GM23338 (cell line): ENCODE measurements around the gene TSPAN5. TPM values are rescaled to one million over a fixed set of nuclear protein-coding genes. Genes with fewer than 3 reads are reported as not detected.

Experiments
- CREB1 ChIP-seq: fragments of 250-450 bp; sonication (Bioruptor Pico); IDR thresholded peaks from 2 replicates; pipeline ENCODE4 v1.5.0; 2020; ENCODE audit warnings: low read depth, mild to moderate bottlenecking, moderate library complexity
- EZH2 ChIP-seq: fragments of 200-600 bp; sonication (generic); IDR thresholded peaks from one replicate; pipeline ENCODE4 v1.8.0; 2017; ENCODE audit warnings: antibody characterized with exemption, mild to moderate bottlenecking, low read depth; ENCODE audit not compliant: unreplicated experiment
- EZH2phosphoT487 ChIP-seq: fragments of 200-600 bp; sonication (generic); IDR thresholded peaks from one replicate; pipeline ENCODE4 v1.8.1; 2018; ENCODE audit warnings: antibody characterized with exemption; ENCODE audit not compliant: unreplicated experiment
- JUNB ChIP-seq: IDR thresholded peaks from one replicate; pipeline ENCODE4 v1.6.1; 2016; ENCODE audit warnings: antibody characterized with exemption; ENCODE audit not compliant: unreplicated experiment
- POLR2AphosphoS5 ChIP-seq: IDR thresholded peaks from 2 replicates; pipeline ENCODE4 v1.6.1; 2016; ENCODE audit warnings: antibody characterized with exemption, low read depth
- REST ChIP-seq: IDR thresholded peaks from one replicate; pipeline ENCODE4 v1.6.1; 2018; ENCODE audit warnings: antibody characterized with exemption; ENCODE audit not compliant: unreplicated experiment
- STAT1 ChIP-seq: IDR thresholded peaks from one replicate; pipeline ENCODE4 v1.6.1; 2016; ENCODE audit warnings: antibody characterized with exemption; ENCODE audit not compliant: unreplicated experiment
- ZNF114 ChIP-seq: fragments of 250-450 bp; sonication (Bioruptor Pico); IDR thresholded peaks from 2 replicates; pipeline ENCODE4 v1.5.0; 2020; ENCODE audit warnings: mild to moderate bottlenecking, moderate library complexity
- polyA plus RNA-seq: library from polyadenylated mRNA; unstranded; fragments of >200 nt; fragmentation: Nextera tagmentation; extraction: Ambion mirVana; gene quantifications from 2 replicates; pipeline ENCODE4 v1.2.1, GENCODE V29; 2016
- total RNA-seq: library from RNA; depleted of rRNA; stranded (reverse); fragments of >200 nt; shearing (Covaris generic); gene quantifications from 2 replicates; pipeline ENCODE4 v1.2.3, GENCODE V29; 2014
- TF ChIP-seq, protein P1 (sequence below): fragments of 250-450 bp; sonication (Bioruptor Pico); IDR thresholded peaks from 2 replicates; pipeline ENCODE4 v1.5.0; 2020; ENCODE audit warnings: mild to moderate bottlenecking, moderate library complexity

Gene TSPAN5
- total and polyA plus RNA-seq, 2 experiments from 2014 or later: 18.6 to 21.5 TPM

GRCh38 chr4:98519268-98519977, 139.0 kb downstream of the TSPAN5 start (continued):
- TF ChIP-seq, protein P1, sequence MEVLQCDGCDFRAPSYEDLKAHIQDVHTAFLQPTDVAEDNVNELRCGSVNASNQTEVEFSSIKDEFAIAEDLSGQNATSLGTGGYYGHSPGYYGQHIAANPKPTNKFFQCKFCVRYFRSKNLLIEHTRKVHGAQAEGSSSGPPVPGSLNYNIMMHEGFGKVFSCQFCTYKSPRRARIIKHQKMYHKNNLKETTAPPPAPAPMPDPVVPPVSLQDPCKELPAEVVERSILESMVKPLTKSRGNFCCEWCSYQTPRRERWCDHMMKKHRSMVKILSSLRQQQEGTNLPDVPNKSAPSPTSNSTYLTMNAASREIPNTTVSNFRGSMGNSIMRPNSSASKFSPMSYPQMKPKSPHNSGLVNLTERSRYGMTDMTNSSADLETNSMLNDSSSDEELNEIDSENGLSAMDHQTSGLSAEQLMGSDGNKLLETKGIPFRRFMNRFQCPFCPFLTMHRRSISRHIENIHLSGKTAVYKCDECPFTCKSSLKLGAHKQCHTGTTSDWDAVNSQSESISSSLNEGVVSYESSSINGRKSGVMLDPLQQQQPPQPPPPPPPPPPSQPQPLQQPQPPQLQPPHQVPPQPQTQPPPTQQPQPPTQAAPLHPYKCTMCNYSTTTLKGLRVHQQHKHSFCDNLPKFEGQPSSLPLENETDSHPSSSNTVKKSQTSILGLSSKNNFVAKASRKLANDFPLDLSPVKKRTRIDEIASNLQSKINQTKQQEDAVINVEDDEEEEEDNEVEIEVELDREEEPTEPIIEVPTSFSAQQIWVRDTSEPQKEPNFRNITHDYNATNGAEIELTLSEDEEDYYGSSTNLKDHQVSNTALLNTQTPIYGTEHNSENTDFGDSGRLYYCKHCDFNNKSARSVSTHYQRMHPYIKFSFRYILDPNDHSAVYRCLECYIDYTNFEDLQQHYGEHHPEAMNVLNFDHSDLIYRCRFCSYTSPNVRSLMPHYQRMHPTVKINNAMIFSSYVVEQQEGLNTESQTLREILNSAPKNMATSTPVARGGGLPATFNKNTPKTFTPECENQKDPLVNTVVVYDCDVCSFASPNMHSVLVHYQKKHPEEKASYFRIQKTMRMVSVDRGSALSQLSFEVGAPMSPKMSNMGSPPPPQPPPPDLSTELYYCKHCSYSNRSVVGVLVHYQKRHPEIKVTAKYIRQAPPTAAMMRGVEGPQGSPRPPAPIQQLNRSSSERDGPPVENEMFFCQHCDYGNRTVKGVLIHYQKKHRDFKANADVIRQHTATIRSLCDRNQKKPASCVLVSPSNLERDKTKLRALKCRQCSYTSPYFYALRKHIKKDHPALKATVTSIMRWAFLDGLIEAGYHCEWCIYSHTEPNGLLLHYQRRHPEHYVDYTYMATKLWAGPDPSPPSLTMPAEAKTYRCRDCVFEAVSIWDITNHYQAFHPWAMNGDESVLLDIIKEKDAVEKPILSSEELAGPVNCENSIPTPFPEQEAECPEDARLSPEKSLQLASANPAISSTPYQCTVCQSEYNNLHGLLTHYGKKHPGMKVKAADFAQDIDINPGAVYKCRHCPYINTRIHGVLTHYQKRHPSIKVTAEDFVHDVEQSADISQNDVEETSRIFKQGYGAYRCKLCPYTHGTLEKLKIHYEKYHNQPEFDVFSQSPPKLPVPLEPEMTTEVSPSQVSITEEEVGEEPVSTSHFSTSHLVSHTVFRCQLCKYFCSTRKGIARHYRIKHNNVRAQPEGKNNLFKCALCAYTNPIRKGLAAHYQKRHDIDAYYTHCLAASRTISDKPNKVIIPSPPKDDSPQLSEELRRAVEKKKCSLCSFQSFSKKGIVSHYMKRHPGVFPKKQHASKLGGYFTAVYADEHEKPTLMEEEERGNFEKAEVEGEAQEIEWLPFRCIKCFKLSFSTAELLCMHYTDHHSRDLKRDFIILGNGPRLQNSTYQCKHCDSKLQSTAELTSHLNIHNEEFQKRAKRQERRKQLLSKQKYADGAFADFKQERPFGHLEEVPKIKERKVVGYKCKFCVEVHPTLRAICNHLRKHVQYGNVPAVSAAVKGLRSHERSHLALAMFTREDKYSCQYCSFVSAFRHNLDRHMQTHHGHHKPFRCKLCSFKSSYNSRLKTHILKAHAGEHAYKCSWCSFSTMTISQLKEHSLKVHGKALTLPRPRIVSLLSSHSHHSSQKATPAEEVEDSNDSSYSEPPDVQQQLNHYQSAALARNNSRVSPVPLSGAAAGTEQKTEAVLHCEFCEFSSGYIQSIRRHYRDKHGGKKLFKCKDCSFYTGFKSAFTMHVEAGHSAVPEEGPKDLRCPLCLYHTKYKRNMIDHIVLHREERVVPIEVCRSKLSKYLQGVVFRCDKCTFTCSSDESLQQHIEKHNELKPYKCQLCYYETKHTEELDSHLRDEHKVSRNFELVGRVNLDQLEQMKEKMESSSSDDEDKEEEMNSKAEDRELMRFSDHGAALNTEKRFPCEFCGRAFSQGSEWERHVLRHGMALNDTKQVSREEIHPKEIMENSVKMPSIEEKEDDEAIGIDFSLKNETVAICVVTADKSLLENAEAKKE (CRISPR knock-in tag): no peak
- TF ChIP-seq EZH2phosphoT487 (no peak), POLR2AphosphoS5 (no peak), STAT1 (no peak), ZNF114 (CRISPR knock-in tag) (no peak), JUNB (no peak), REST (no peak), EZH2 (no peak), CREB1 (CRISPR knock-in tag) (no peak)
